GM19455 (cell line): ENCODE measurements around the gene TMEM256.

Source experiments
- ATAC-seq: cut with Tn5 transposase; IDR thresholded peaks from one replicate; pipeline ENCODE4 v1.9.1; 2021; ENCODE audit not compliant: unreplicated experiment

TMEM256 gene

GRCh38 chr17:7431231-7431630 is 27.3 kb upstream of the TMEM256 start:
- no peak for ATAC-seq

GRCh38 chr17:7429722-7430121 is 25.8 kb upstream of the TMEM256 start:
- no peak for ATAC-seq

GRCh38 chr17:7428557-7428956 is 24.7 kb upstream of the TMEM256 start, which contains the start of gene SPEM3:
Gene SPEM3, plus strand, starts transcription at chr17:7428857. Its CDS starts 46 bp downstream, at chr17:7428903.
- ATAC-seq = no peak

- ATAC-seq = no peak
Observed at GRCh38 chr17:7427549-7427948, 23.7 kb upstream of the TMEM256 start.

- no peak for ATAC-seq
Observed at GRCh38 chr17:7426896-7427489, 23.1 kb upstream of the TMEM256 start.

- no peak for ATAC-seq
Observed at GRCh38 chr17:7426203-7426863, 22.4 kb upstream of the TMEM256 start.

GRCh38 chr17:7425756-7426155 is 21.9 kb upstream of the TMEM256 start:
- ATAC-seq = no peak

- no peak for ATAC-seq
Observed at GRCh38 chr17:7425316-7425715, 21.4 kb upstream of the TMEM256 start, which contains the start of gene SPEM2. Gene SPEM2, plus strand, starts transcription at chr17:7425616. Its CDS starts 73 bp downstream, at chr17:7425689.

GRCh38 chr17:7423679-7424078 is 19.8 kb upstream of the TMEM256 start:
- no peak for ATAC-seq

- no peak for ATAC-seq
Observed at GRCh38 chr17:7421186-7421585, 17.3 kb upstream of the TMEM256 start.

- no peak for ATAC-seq
Observed at GRCh38 chr17:7419819-7420610, 16.1 kb upstream of the TMEM256 start, which contains the start of gene SPEM1. Gene SPEM1, plus strand, starts transcription at chr17:7420324. Its CDS starts 61 bp downstream, at chr17:7420385.

GRCh38 chr17:7418472-7419152 is 14.7 kb upstream of the TMEM256 start:
- no peak for ATAC-seq

GRCh38 chr17:7417056-7417655 is 13.3 kb upstream of the TMEM256 start:
- no peak for ATAC-seq

GRCh38 chr17:7416323-7416722 is 12.4 kb upstream of the TMEM256 start:
- no peak for ATAC-seq

GRCh38 chr17:7415784-7416183 is 11.9 kb upstream of the TMEM256 start:
- ATAC-seq = no peak

- ATAC-seq = no peak
Observed at GRCh38 chr17:7414837-7415236, 10.9 kb upstream of the TMEM256 start.

- no peak for ATAC-seq
Observed at GRCh38 chr17:7413346-7413985, 9.6 kb upstream of the TMEM256 start.

- ATAC-seq = no peak
Observed at GRCh38 chr17:7411427-7411750, 7.5 kb upstream of the TMEM256 start.

- no peak for ATAC-seq
Observed at GRCh38 chr17:7410634-7411426, 6.9 kb upstream of the TMEM256 start.

- ATAC-seq = no peak
Observed at GRCh38 chr17:7409716-7410115, 5.8 kb upstream of the TMEM256 start.
